GM10266 (cell line): Measurements from ENCODE around the gene MYO5B.

Experiments
- DNase-seq: peaks from one replicate; pipeline ENCODE4 v3.0.0; 2012; ENCODE audit errors: extremely low spot score
- TF ChIP-seq, protein P1 (sequence below): IDR thresholded peaks from 2 replicates; pipeline ENCODE4 v1.5.1; 2012; ENCODE audit warnings: mild to moderate bottlenecking, low read depth; ENCODE audit not compliant: control insufficient read depth, insufficient read depth; ENCODE audit errors: missing control alignments

MYO5B gene

GRCh38 chr18:49875155-49875554 lies 319.8 kb downstream of the MYO5B start:
- no peak for DNase-seq
- TF ChIP-seq, protein P1, sequence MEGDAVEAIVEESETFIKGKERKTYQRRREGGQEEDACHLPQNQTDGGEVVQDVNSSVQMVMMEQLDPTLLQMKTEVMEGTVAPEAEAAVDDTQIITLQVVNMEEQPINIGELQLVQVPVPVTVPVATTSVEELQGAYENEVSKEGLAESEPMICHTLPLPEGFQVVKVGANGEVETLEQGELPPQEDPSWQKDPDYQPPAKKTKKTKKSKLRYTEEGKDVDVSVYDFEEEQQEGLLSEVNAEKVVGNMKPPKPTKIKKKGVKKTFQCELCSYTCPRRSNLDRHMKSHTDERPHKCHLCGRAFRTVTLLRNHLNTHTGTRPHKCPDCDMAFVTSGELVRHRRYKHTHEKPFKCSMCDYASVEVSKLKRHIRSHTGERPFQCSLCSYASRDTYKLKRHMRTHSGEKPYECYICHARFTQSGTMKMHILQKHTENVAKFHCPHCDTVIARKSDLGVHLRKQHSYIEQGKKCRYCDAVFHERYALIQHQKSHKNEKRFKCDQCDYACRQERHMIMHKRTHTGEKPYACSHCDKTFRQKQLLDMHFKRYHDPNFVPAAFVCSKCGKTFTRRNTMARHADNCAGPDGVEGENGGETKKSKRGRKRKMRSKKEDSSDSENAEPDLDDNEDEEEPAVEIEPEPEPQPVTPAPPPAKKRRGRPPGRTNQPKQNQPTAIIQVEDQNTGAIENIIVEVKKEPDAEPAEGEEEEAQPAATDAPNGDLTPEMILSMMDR, result no peak

DNA sequence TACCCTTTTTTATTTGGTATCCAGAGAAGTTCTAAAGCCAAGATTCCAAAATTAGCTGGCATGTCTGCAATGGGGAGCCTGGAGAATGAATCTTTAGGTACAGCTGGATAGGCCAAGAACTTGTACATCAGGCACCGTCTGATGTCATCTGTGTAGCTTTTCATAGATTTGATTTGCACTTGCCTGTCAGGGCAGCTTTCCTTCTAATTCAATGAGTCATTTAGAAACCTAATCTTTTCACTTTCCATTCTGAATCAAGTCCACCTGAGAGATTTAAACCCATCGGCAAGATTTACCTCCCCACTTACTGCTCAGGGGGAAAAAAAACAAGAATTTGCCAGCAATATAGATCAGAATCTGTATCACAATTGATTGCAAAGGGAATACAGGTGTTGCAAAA lies 320.7 kb downstream of the MYO5B start:
- peak; percentile 33 for DNase-seq
- TF ChIP-seq, protein P1, result no peak

DNA sequence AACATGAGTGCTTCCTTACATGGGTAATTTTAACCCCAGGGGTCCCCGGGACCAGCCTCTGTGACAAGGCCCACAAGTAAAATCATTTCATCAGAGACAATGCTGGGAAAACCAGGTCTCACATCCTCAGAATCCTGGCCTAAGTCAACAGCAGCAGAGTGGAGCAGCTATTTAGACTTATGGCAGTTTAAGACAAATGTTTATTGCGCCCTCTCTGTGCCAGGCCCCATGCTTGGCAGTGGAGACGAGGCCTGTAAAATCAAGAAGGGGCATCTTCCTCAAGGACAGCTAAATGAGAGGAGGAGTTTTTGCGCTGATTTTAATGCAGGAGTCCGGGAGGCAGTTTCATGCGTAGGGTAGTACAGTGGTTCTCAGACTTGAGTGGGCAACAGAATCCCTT lies 325.6 kb downstream of the MYO5B start:
- TF ChIP-seq, protein P1, result no peak
- no peak for DNase-seq

GRCh38 chr18:49866680-49867079 lies 328.3 kb downstream of the MYO5B start:
- no peak for DNase-seq
- TF ChIP-seq, protein P1, result no peak

GRCh38 chr18:49865401-49865800 lies 329.5 kb downstream of the MYO5B start:
- TF ChIP-seq, protein P1, result no peak
- no peak for DNase-seq

DNA sequence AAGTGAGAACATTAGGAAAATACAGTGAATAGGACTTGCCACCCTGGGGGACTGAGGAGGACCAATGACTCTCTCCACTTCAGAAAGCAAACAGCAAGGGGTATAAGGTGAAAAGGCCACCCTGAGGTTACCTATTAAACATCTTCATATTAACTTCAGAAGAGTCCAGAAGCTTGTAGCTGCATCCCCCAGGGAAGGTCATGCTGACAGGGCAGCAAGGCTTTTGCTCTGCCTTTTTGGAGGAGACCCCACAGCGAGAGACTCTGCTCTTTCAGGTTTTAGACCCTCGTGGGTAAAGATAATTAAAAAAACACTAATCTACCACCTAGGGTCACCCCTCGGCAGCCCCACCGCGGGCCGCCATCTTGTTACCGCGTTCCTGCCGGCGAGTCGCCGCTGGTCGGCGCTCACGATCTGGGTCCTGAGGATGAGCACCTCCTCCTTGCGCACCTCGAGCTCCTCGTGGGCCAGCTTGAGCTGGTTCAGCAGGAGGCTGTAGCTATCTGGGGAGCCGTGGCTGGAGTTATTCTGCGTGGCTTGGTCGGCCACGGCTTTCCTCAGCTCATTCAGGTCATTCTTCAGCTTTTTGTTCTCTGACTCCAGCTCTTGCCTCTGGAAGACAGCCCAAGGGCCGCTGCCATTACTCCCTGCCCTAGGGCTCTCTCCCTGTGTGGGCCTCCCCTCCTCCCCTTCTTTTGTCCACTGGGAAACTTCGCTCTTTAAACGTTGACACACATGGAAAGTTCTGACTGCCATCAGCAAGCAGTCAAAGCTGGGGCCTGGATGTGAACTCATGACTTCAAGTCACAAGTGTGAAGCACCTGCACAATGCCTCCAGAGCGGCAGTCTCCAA lies 331.0 kb downstream of the MYO5B start:
- TF ChIP-seq, protein P1, result no peak
- no peak for DNase-seq

- no peak for DNase-seq
- TF ChIP-seq, protein P1, result no peak
Observed at GRCh38 chr18:49862656-49863385, 332.1 kb downstream of the MYO5B start.
